Muscle layer of duodenum (tissue), 2 donors: ENCODE measurements around the gene HOXC12.

Source experiments
- H3K27ac ChIP-seq: one replicate; pipeline ENCODE4 v1.7.0; 2013; ENCODE audit warnings: mild to moderate bottlenecking, low read length
- H3K27me3 ChIP-seq: one replicate; pipeline ENCODE4 v1.7.0; 2013; ENCODE audit warnings: low read depth, mild to moderate bottlenecking, control low read depth, low read length
- H3K36me3 ChIP-seq, 2 donors: one replicate each; pipeline ENCODE4 v1.7.0; 2013; ENCODE audit warnings: low read length in 2 of 2, control low read depth in 1 of 2, mild to moderate bottlenecking in 1 of 2; ENCODE audit not compliant: insufficient read depth in 2 of 2, control insufficient read depth in 1 of 2
- H3K4me1 ChIP-seq, 2 donors: one replicate each; pipeline ENCODE4 v1.7.0; 2013; ENCODE audit warnings: low read length in 2 of 2, mild to moderate bottlenecking in 2 of 2, control low read depth in 1 of 2, moderate library complexity in 1 of 2; ENCODE audit not compliant: insufficient read depth in 2 of 2, control insufficient read depth in 1 of 2
- H3K4me3 ChIP-seq, 2 donors: one replicate each; pipeline ENCODE4 v1.7.0; 2013; ENCODE audit warnings: low read length in 2 of 2, low read depth in 1 of 2, mild to moderate bottlenecking in 1 of 2
- H3K9me3 ChIP-seq, 2 donors: one replicate each; pipeline ENCODE4 v1.7.0; 2013; ENCODE audit warnings: low read length in 2 of 2, control low read depth in 1 of 2, mild to moderate bottlenecking in 1 of 2; ENCODE audit not compliant: control insufficient read depth in 1 of 2
- donor health status: healthy.

HOXC12 gene

GRCh38 chr12:53954694-53955035 is at the start of gene HOXC12:
TSS of gene HOXC12 (plus strand) at chr12:53954903. CDS start at chr12:53954930, 27 bp downstream.
- no peaks in the 10 kb centered on the region for H3K36me3 ChIP-seq
- peaks cover 0 to 5% of the 10 kb centered on the region in 2 donors for H3K9me3 ChIP-seq
- no peak within 1 kb of the TSS for H3K27ac ChIP-seq
- peaks cover 95% of the 10 kb centered on the region for H3K27me3 ChIP-seq
- H3K4me1 ChIP-seq = peaks cover 0 to 21% of the 10 kb centered on the region in 2 donors
- H3K4me3 ChIP-seq = no peak within 1 kb of the TSS

- Histone ChIP-seq H3K4me3 (no peak overlapping the region), H3K4me1 (no peaks in the 10 kb centered on the region), H3K27ac (no peak overlapping the region), H3K27me3 (no peaks in the 10 kb centered on the region), H3K9me3 (no peaks in the 10 kb centered on the region), H3K36me3 (no peaks in the 10 kb centered on the region)
Measured at GRCh38 chr12:53907103-53907502, 47.6 kb upstream of the HOXC12 start.

GRCh38 chr12:53916788-53917655 is 37.7 kb upstream of the HOXC12 start:
- no peaks in the 10 kb centered on the region for H3K9me3 ChIP-seq
- H3K27ac ChIP-seq = no peak overlapping the region
- H3K4me1 ChIP-seq = no peaks in the 10 kb centered on the region
- H3K4me3 ChIP-seq = no peak overlapping the region
- peaks cover 13% of the 10 kb centered on the region for H3K27me3 ChIP-seq
- no peaks in the 10 kb centered on the region for H3K36me3 ChIP-seq

GRCh38 chr12:53924521-53925405 is 29.9 kb upstream of the HOXC12 start:
- Histone ChIP-seq H3K36me3 (no peaks in the 10 kb centered on the region), H3K4me3 (no peak overlapping the region), H3K27ac (no peak overlapping the region), H3K27me3 (peaks cover 50% of the 10 kb centered on the region), H3K4me1 (no peaks in the 10 kb centered on the region), H3K9me3 (no peaks in the 10 kb centered on the region)

- H3K4me1 ChIP-seq = no peaks in the 10 kb centered on the region
- H3K36me3 ChIP-seq = no peaks in the 10 kb centered on the region
- no peak overlapping the region for H3K27ac ChIP-seq
- peaks cover 67% of the 10 kb centered on the region for H3K27me3 ChIP-seq
- H3K4me3 ChIP-seq = no peak overlapping the region
- peaks cover 0 to 5% of the 10 kb centered on the region in 2 donors for H3K9me3 ChIP-seq
Measured at GRCh38 chr12:53927220-53928029, 27.3 kb upstream of the HOXC12 start.

GRCh38 chr12:53928054-53928835 is 26.5 kb upstream of the HOXC12 start:
- peaks cover 0 to 5% of the 10 kb centered on the region in 2 donors for H3K9me3 ChIP-seq
- H3K36me3 ChIP-seq = no peaks in the 10 kb centered on the region
- no peaks in the 10 kb centered on the region for H3K4me1 ChIP-seq
- no peak overlapping the region for H3K27ac ChIP-seq
- peaks cover 74% of the 10 kb centered on the region for H3K27me3 ChIP-seq
- H3K4me3 ChIP-seq = no peak overlapping the region

GRCh38 chr12:53929527-53929926 is 25.2 kb upstream of the HOXC12 start:
- H3K27me3 ChIP-seq = peaks cover 87% of the 10 kb centered on the region

GRCh38 chr12:53930591-53931255 is 24.0 kb upstream of the HOXC12 start:
- no peak overlapping the region for H3K27ac ChIP-seq
- peaks cover 91% of the 10 kb centered on the region for H3K27me3 ChIP-seq
- H3K4me3 ChIP-seq = no peak overlapping the region
- peaks cover 0 to 9% of the 10 kb centered on the region in 2 donors for H3K4me1 ChIP-seq
- no peaks in the 10 kb centered on the region for H3K36me3 ChIP-seq
- peaks cover 0 to 5% of the 10 kb centered on the region in 2 donors for H3K9me3 ChIP-seq

More at GRCh38 chr12:53929527-53929926, 25.2 kb upstream of the HOXC12 start:
- Histone ChIP-seq H3K27ac (no peak overlapping the region), H3K4me3 (no peak overlapping the region), H3K9me3 (peaks cover 0 to 5% of the 10 kb centered on the region in 2 donors), H3K36me3 (no peaks in the 10 kb centered on the region), H3K4me1 (no peaks in the 10 kb centered on the region)

- Histone ChIP-seq H3K27ac (no peak overlapping the region), H3K27me3 (peaks cover 91% of the 10 kb centered on the region), H3K9me3 (peaks cover 0 to 5% of the 10 kb centered on the region in 2 donors), H3K4me1 (peaks cover 0 to 10% of the 10 kb centered on the region in 2 donors), H3K4me3 (no peak overlapping the region), H3K36me3 (no peaks in the 10 kb centered on the region)
Measured at GRCh38 chr12:53931844-53932581, 22.7 kb upstream of the HOXC12 start.
